B cell (primary cell): Measurements from ENCODE around the gene CLASP2. TPM values are rescaled to one million over a fixed set of nuclear protein-coding genes. Genes with fewer than 3 reads are reported as not detected.

ENCODE experiments used
- ATAC-seq: fragments of 200-7000 bp; cut with Tn5 transposase; one replicate; pipeline ENCODE4 v1.10.0; 2021; ENCODE audit warnings: low read depth, mild to moderate bottlenecking, moderate number of reproducible peaks, moderate library complexity
- CTCF ChIA-PET: fragments of 350-600 bp; sonication (Branson Sonifier 250); formaldehyde crosslinking; loops from one replicate; lab custom pipeline; 2021; ENCODE audit warnings: antibody characterized with exemption, inconsistent platforms; lab: Charles Lee
- POLR2A ChIA-PET: fragments of 350-600 bp; sonication (Branson Sonifier 250); formaldehyde crosslinking; loops from one replicate; lab custom pipeline; 2021; ENCODE audit warnings: antibody characterized with exemption; lab: Charles Lee
- DNase-seq: peaks from one replicate; pipeline ENCODE4 v3.0.0; 2013
- H2AFZ ChIP-seq: 2 replicates; pipeline ENCODE4 v1.6.1; 2012; ENCODE audit warnings: mild to moderate bottlenecking, low read depth, low read length; ENCODE audit not compliant: insufficient read depth, poor library complexity, severe bottlenecking
- H3K27ac ChIP-seq, 2 donors: 1 replicate in 1 of 2; 2 replicates in 1 of 2; pipeline ENCODE4 v1.5.1; 2012 to 2013; ENCODE audit warnings: low read length in 2 of 2, mild to moderate bottlenecking in 2 of 2, moderate library complexity in 1 of 2
- H3K27me3 ChIP-seq, 4 experiments: fragments of 200-600 bp in 1 of 4; sonication (generic) in 1 of 4; replicated peaks in 1 of 4; 1 replicate in 2 of 4; 2 replicates in 2 of 4; pipeline versions ENCODE4 v1.6.1 to v1.7.0; 2013 to 2016; ENCODE audit warnings: low read length in 3 of 4, mild to moderate bottlenecking in 2 of 4, mixed read lengths in 1 of 4, moderate library complexity in 1 of 4; ENCODE audit not compliant: insufficient read depth in 4 of 4, control insufficient read depth in 3 of 4; ENCODE audit errors: control extremely low read depth in 1 of 4
- H3K36me3 ChIP-seq, 2 experiments: replicated peaks in 1 of 2; 1 replicate in 1 of 2; 2 replicates in 1 of 2; pipeline versions ENCODE4 v1.6.1 to v1.7.1; 2013; ENCODE audit warnings: low read length in 1 of 2; ENCODE audit not compliant: insufficient read depth in 2 of 2, control insufficient read depth in 1 of 2; ENCODE audit errors: control extremely low read depth in 1 of 2, extremely low read depth in 1 of 2
- H3K4me1 ChIP-seq, 2 donors: fragments of 200-600 bp in 1 of 2; sonication (generic) in 1 of 2; 1 replicate in 1 of 2; 2 replicates in 1 of 2; pipeline versions ENCODE4 v1.5.1 to v1.6.1; 2013 to 2017; ENCODE audit warnings: low read length in 2 of 2; ENCODE audit not compliant: control insufficient read depth in 2 of 2, insufficient read depth in 2 of 2
- H3K4me2 ChIP-seq: replicated peaks from 2 replicates; pipeline ENCODE3; 2012; ENCODE audit warnings: mild to moderate bottlenecking, low read depth, low read length; ENCODE audit not compliant: poor library complexity, severe bottlenecking
- H3K4me3 ChIP-seq, 5 experiments: fragments of 200-600 bp in 1 of 5; sonication (generic) in 1 of 5; 1 replicate in 3 of 5; 2 replicates in 2 of 5; pipeline versions ENCODE4 v1.5.1 to v1.7.0; 2011 to 2016; ENCODE audit warnings: low read length in 4 of 5, mild to moderate bottlenecking in 4 of 5, low read depth in 2 of 5, control low read depth in 1 of 5, moderate library complexity in 1 of 5; ENCODE audit not compliant: insufficient read depth in 1 of 5; ENCODE audit errors: control extremely low read depth in 1 of 5, extremely low read depth in 1 of 5
- H3K79me2 ChIP-seq: fragments of 200-600 bp; sonication (generic); one replicate; pipeline ENCODE4 v1.6.0; 2016; ENCODE audit warnings: low read length; ENCODE audit not compliant: control insufficient read depth, insufficient read depth
- H3K9ac ChIP-seq: fragments of 200-600 bp; sonication (generic); 2 replicates; pipeline ENCODE4 v1.6.1; 2017; ENCODE audit warnings: mild to moderate bottlenecking, low read length, moderate library complexity
- H3K9me3 ChIP-seq, 3 donors: one replicate each; pipeline versions ENCODE4 v1.6.1 to v1.7.1; 2013; ENCODE audit warnings: low read length in 2 of 3; ENCODE audit not compliant: control insufficient read depth in 2 of 3, insufficient read depth in 1 of 3; ENCODE audit errors: control extremely low read depth in 1 of 3
- H4K20me1 ChIP-seq: 2 replicates; pipeline ENCODE4 v1.6.0; 2012; ENCODE audit warnings: mild to moderate bottlenecking, low read length; ENCODE audit not compliant: insufficient read depth, control insufficient read depth, poor library complexity, severe bottlenecking
- H3K27ac Mint-ChIP-seq: one replicate; pipeline ENCODE4 v1.8.0; 2021; ENCODE audit warnings: mixed read lengths
- H3K27me3 Mint-ChIP-seq: one replicate; pipeline ENCODE4 v1.8.0; 2021; ENCODE audit warnings: mixed read lengths
- H3K4me1 Mint-ChIP-seq: one replicate; pipeline ENCODE4 v1.8.0; 2021; ENCODE audit warnings: mixed read lengths
- H3K4me3 Mint-ChIP-seq: one replicate; pipeline ENCODE4 v1.8.0; 2021; ENCODE audit warnings: mixed read lengths
- H3K9me3 Mint-ChIP-seq: one replicate; pipeline ENCODE4 v1.8.0; 2022; ENCODE audit warnings: mixed read lengths; ENCODE audit not compliant: insufficient read depth
- CTCF ChIP-seq: fragments of 200-600 bp; IDR thresholded peaks from one replicate; pipeline ENCODE4 v1.8.0; 2022; ENCODE audit warnings: antibody characterized with exemption, mild to moderate bottlenecking
- EZH2 ChIP-seq: IDR thresholded peaks from 2 replicates; pipeline ENCODE4 v1.6.1; 2012; ENCODE audit warnings: borderline replicate concordance, low read depth, mild to moderate bottlenecking, moderate library complexity, low read length; ENCODE audit not compliant: insufficient read depth, poor library complexity, severe bottlenecking
- WGBS: methylation state at CpG from one replicate; pipeline ENCODE4 v1.1.5; 2013; ENCODE audit warnings: missing lambda C conversion rate; ENCODE audit not compliant: insufficient coverage; 5-methylcytosine and 5-hydroxymethylcytosine counted together
- intact Hi-C: fragments of 100-400 bp; cut with micrococcal nuclease; formaldehyde crosslinking; loops from one replicate; pipeline ENCODE4 v1.10.0; 2022
- polyA plus RNA-seq: library from polyadenylated mRNA; depleted of rRNA; stranded (reverse); fragments of >200 nt; gene quantifications from 2 replicates; pipeline ENCODE4 v1.2.3, GENCODE V29; 2012
- total RNA-seq, 2 donors: library from RNA; stranded (reverse); fragments of 120-200 nt in 1 of 2; gene quantifications; 1 replicate in 1 of 2; 2 replicates in 1 of 2; pipeline versions ENCODE4 v1.2.3 to v1.2.4, GENCODE V29; 2013 to 2022

Gene CLASP2
- total and polyA plus RNA-seq, 2 donors (not counting 1 experiment from before 2014, with no cell fraction given): 10.7 to 109 TPM

DNA sequence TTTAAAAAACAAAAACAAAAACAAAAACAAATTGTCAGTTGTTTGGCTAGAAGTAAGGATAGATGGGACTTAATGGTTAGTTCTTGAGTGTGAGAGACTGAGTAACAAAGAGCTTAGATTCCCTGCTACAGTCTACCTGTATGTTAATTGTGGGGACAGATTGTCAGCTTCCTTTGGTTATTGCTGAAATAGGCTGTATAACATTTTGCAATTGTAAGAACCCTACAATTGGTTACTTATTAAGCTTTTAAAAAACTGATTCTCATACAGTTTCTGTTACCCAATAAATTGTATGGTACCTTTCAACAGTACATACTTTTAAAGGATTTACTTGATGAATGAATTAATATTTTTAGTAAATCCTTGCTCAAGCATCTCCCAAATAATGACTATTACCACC, 35.3 kb downstream of the CLASP2 start:
- no peaks in the 10 kb centered on the region for H3K27me3 ChIP-seq
- Mint-ChIP-seq H3K27ac (no peak overlapping the region), H3K27me3 (no peaks in the 10 kb centered on the region), H3K9me3 (no peaks in the 10 kb centered on the region), H3K4me1 (no peaks in the 10 kb centered on the region), H3K4me3 (no peak overlapping the region)
- no peak overlapping the region for H3K9ac ChIP-seq
- POLR2A ChIA-PET: no interaction called here
- H2AFZ ChIP-seq: no peak overlapping the region
- no peaks in the 10 kb centered on the region for H4K20me1 ChIP-seq
- no peak overlapping the region for H3K27ac ChIP-seq
- CTCF ChIA-PET: no interaction called here
- intact Hi-C loops: loop anchor here (5.0 kb wide), 1 partner anchor 35 kb away; no protein-coding TSS in a partner anchor
- ATAC-seq (no peak), DNase-seq (no peak)
- no peak overlapping the region for H3K4me3 ChIP-seq
- TF ChIP-seq EZH2 (no peak), CTCF (no peak)
- no peaks in the 10 kb centered on the region for H3K4me1 ChIP-seq
- H3K9me3 ChIP-seq: peaks cover 0 to 2% (median 0%) of the 10 kb centered on the region in 3 donors
- H3K79me2 ChIP-seq: no peaks in the 10 kb centered on the region
- peaks cover 12 to 26% of the 10 kb centered on the region in 2 experiments for H3K36me3 ChIP-seq
- H3K4me2 ChIP-seq: no peak overlapping the region

- Histone ChIP-seq H3K79me2 (no peaks in the 10 kb centered on the region), H2AFZ (no peak overlapping the region), H4K20me1 (no peaks in the 10 kb centered on the region), H3K27me3 (no peaks in the 10 kb centered on the region), H3K4me2 (no peak overlapping the region), H3K4me3 (no peak overlapping the region), H3K27ac (no peak overlapping the region), H3K9ac (no peak overlapping the region), H3K36me3 (peaks cover 12 to 22% of the 10 kb centered on the region in 2 experiments), H3K9me3 (peaks cover 0 to 2% (median 0%) of the 10 kb centered on the region in 3 donors), H3K4me1 (no peaks in the 10 kb centered on the region)
- no peak for TF ChIP-seq CTCF
- no peak for TF ChIP-seq EZH2
- ATAC-seq: no peak
- no peak for DNase-seq
- H3K4me3 Mint-ChIP-seq: no peak overlapping the region
- H3K27ac Mint-ChIP-seq: no peak overlapping the region
- no peaks in the 10 kb centered on the region for H3K4me1 Mint-ChIP-seq
- CTCF ChIA-PET: no interaction called here
- intact Hi-C loops: loop anchor here (5.0 kb wide), 1 partner anchor 34 kb away; no protein-coding TSS in a partner anchor
- WGBS: 80% methylated on average over 1 of the region's 1 CpG
- H3K27me3 Mint-ChIP-seq: no peaks in the 10 kb centered on the region
- POLR2A ChIA-PET: no interaction called here
- no peaks in the 10 kb centered on the region for H3K9me3 Mint-ChIP-seq
Observed at GRCh38 chr3:33681667-33682066, 36.4 kb downstream of the CLASP2 start.
